Activated CD4-positive, CD25-positive, alpha-beta regulatory T cell treated with anti-CD3 and anti-CD28 coated beads, Interleukin-2, amount 50 U/mL, for 16 hours (primary cell): ENCODE data around the gene EFNB1.
A peak's percentile ranks its signal among the peaks of the same experiment; 100 is the strongest.

ENCODE experiments used
- DNase-seq: peaks from one replicate; pipeline ENCODE4 v3.0.0-alpha.2; 2020; ENCODE audit warnings: low read depth, low spot score

EFNB1 gene

GRCh38 chrX:68827848-68828624, 785 bp upstream of the EFNB1 start:
- DNase-seq: peak; percentile 39

GRCh38 chrX:68829582-68830418, 979 bp downstream of the EFNB1 start:
- no peak for DNase-seq

- DNase-seq: no peak
Observed at GRCh38 chrX:68830419-68831404, 1.9 kb downstream of the EFNB1 start.

GRCh38 chrX:68831405-68832100, 2.7 kb downstream of the EFNB1 start:
- DNase-seq: no peak

- no peak for DNase-seq
Observed at GRCh38 chrX:68832101-68832416, 3.2 kb downstream of the EFNB1 start.

GRCh38 chrX:68832516-68833447, 4.0 kb downstream of the EFNB1 start:
- DNase-seq: no peak

GRCh38 chrX:68833448-68833805, 4.6 kb downstream of the EFNB1 start:
- DNase-seq: no peak

GRCh38 chrX:68833855-68834331, 5.1 kb downstream of the EFNB1 start:
- DNase-seq: no peak

- no peak for DNase-seq
Observed at GRCh38 chrX:68834371-68835103, 5.7 kb downstream of the EFNB1 start.

GRCh38 chrX:68835104-68835442, 6.3 kb downstream of the EFNB1 start:
- no peak for DNase-seq

- no peak for DNase-seq
Observed at GRCh38 chrX:68835468-68835867, 6.6 kb downstream of the EFNB1 start.

GRCh38 chrX:68837119-68837518, 8.3 kb downstream of the EFNB1 start:
- DNase-seq: no peak

- no peak for DNase-seq
Observed at GRCh38 chrX:68838571-68838910, 9.7 kb downstream of the EFNB1 start.

GRCh38 chrX:68839771-68840170, 10.9 kb downstream of the EFNB1 start:
- no peak for DNase-seq

GRCh38 chrX:68840256-68840655, 11.4 kb downstream of the EFNB1 start:
- DNase-seq: no peak

- no peak for DNase-seq
Observed at GRCh38 chrX:68841251-68842049, 12.6 kb downstream of the EFNB1 start.

- DNase-seq: no peak
Observed at GRCh38 chrX:68842351-68842750, 13.5 kb downstream of the EFNB1 start.

GRCh38 chrX:68842781-68843581, 14.2 kb downstream of the EFNB1 start:
- no peak for DNase-seq
